ENCODE results near the gene OR11L1.

OR11L1 gene, protein sequence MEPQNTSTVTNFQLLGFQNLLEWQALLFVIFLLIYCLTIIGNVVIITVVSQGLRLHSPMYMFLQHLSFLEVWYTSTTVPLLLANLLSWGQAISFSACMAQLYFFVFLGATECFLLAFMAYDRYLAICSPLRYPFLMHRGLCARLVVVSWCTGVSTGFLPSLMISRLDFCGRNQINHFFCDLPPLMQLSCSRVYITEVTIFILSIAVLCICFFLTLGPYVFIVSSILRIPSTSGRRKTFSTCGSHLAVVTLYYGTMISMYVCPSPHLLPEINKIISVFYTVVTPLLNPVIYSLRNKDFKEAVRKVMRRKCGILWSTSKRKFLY
- total RNA-seq = 0 reads per million in 9 experiments

DNA sequence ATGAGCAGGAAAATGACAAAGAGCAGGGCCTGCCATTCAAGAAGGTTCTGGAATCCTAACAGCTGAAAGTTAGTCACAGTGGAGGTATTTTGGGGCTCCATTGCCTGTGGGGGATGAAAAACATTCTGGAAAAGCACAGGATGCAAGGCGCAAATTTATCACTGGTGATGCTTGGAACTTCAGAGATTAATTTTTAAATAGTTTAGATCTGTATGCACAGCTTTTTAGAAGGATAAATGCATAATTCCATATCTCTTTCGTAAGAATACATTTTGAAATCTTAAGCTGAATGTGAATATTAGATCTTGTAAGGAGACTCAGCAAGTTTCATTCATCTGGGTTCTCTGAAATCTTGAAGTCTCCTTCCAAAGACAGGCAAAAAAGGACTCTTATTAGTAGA is at the start of gene OR11L1:
Gene OR11L1 (minus strand): TSS at position 101 of the 400 bp plus-strand sequence. CDS start 0 bp downstream, at position 101.
- no peak for DNase-seq
- Mint-ChIP-seq H3K4me3 (no peak within 1 kb of the TSS), H3K36me3 (ENCODE audit: insufficient read depth) (no peaks in the 10 kb centered on the region), H3K9me3 (peaks cover 3 to 10% of the 10 kb centered on the region in 2 donors), H3K4me1 (ENCODE audit: low read depth in 2 of 2) (no peaks in the 10 kb centered on the region), H3K27ac (no peak within 1 kb of the TSS), H3K27me3 (no peaks in the 10 kb centered on the region)
- ATAC-seq (replicated peaks) = no peak

DNA sequence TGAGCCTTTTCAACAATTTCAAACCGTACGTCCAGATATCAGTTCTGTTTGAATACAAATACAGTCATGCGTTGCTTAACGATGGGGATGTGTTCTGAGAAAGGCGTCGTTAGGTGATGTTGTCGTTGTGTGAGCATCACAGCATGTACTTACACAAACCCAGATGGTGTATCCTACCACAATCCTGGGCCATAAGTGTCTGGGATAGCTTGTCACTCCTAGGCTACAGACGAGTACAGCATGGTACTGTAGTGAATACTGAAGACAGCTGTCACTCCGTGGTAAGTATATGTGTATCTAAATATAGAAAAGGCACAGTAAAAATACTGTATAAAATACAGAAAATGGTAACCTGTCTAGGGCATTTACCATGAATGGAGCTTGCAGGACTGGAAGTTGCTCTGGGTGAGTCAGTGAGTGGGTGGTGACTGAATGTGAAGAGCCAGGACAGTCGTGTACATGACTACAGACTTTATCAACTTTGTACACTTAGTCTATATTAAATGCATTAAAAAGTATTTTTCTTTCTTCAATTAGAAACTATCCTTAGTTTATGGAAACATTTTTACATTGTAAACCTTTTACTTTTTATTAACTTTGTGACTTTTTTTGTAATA is 43.2 kb upstream of the OR11L1 start:
- no peaks in the 10 kb centered on the region for H3K36me3 Mint-ChIP-seq (ENCODE audit: insufficient read depth)
- H3K4me1 Mint-ChIP-seq (ENCODE audit: low read depth in 2 of 2) = no peaks in the 10 kb centered on the region
- H3K27ac Mint-ChIP-seq = no peak overlapping the region
- no peak for ATAC-seq (replicated peaks)
- H3K9me3 Mint-ChIP-seq = peaks cover 0 to under 1% of the 10 kb centered on the region in 2 donors
- DNase-seq = no peak
- no peak overlapping the region for H3K4me3 Mint-ChIP-seq
- peaks cover 0 to 2% of the 10 kb centered on the region in 2 donors for H3K27me3 Mint-ChIP-seq

DNA sequence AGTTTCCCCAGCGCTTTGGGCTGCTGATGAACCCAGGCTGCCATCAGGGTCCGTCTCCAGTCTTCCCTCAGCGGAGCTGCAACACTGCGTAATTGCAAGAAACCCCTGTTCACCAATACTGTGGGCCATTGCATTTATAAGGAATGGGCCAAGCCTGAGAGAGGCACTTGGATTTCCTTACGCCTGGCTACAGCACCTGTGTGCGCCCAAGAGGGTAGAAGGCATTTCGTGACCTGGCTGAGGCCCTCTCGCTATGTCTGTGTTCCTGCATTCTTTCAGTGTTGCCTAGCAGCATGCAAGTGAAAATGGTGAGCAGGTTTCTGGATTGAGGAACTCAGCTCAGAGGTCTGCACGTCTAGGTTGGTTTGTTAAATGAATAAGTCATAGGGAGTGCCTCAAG is 41.6 kb upstream of the OR11L1 start:
- Mint-ChIP-seq H3K9me3 (peaks cover 0 to 7% of the 10 kb centered on the region in 2 donors), H3K36me3 (ENCODE audit: insufficient read depth) (no peaks in the 10 kb centered on the region), H3K4me1 (ENCODE audit: low read depth in 2 of 2) (no peaks in the 10 kb centered on the region), H3K27ac (no peak overlapping the region), H3K27me3 (peaks cover 0 to 9% of the 10 kb centered on the region in 2 donors), H3K4me3 (no peak overlapping the region)
- DNase-seq (no peak), ATAC-seq (replicated peaks) (no peak)

DNA sequence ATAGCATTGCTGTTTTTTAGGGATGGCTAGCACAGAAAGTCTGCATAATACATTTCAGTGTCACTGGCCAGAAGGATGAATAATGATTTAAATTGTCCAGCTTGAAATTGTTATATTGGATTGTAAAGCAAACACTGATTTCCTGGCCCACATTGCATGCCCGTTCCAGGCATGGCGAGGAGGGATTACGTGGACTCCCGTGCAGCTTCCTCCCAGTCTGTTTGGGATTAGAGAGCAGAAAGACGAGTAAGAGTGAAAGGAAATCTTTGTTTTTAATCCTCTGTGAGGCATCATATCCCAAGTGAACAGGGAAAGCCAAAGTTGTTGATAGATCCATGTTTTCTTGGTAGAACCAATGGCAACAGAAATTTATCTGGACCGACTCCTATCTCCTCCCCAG is 23.7 kb upstream of the OR11L1 start:
- Mint-ChIP-seq H3K27ac (no peak overlapping the region), H3K36me3 (ENCODE audit: insufficient read depth) (no peaks in the 10 kb centered on the region), H3K9me3 (peaks cover 2 to 13% of the 10 kb centered on the region in 2 donors), H3K4me3 (no peak overlapping the region), H3K4me1 (ENCODE audit: low read depth in 2 of 2) (no peaks in the 10 kb centered on the region), H3K27me3 (peaks cover 9 to 14% of the 10 kb centered on the region in 2 donors)
- no peak for ATAC-seq (replicated peaks)
- DNase-seq = no peak

DNA sequence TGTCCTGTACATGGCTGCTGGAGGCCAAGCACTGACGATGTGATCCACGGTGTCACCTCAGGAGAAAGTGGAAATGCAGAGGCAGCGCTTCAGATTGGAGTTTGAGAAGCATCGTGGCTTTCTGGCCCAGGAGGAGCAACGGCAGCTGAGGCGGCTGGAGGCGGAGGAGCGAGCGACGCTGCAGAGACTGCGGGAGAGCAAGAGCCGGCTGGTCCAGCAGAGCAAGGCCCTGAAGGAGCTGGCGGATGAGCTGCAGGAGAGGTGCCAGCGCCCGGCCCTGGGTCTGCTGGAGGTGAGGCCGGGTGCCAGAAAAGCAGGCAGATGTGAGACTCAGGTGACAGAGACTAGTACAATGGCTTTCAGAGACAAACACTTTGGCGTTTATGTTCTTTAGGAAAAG is 22.9 kb upstream of the OR11L1 start:
- Mint-ChIP-seq H3K27ac (no peak overlapping the region), H3K4me1 (ENCODE audit: low read depth in 2 of 2) (no peaks in the 10 kb centered on the region), H3K27me3 (peaks cover 9 to 20% of the 10 kb centered on the region in 2 donors), H3K4me3 (no peak overlapping the region), H3K36me3 (ENCODE audit: insufficient read depth) (no peaks in the 10 kb centered on the region), H3K9me3 (peaks cover 1 to 9% of the 10 kb centered on the region in 2 donors)
- no peak for ATAC-seq (replicated peaks)
- no peak for DNase-seq

DNA sequence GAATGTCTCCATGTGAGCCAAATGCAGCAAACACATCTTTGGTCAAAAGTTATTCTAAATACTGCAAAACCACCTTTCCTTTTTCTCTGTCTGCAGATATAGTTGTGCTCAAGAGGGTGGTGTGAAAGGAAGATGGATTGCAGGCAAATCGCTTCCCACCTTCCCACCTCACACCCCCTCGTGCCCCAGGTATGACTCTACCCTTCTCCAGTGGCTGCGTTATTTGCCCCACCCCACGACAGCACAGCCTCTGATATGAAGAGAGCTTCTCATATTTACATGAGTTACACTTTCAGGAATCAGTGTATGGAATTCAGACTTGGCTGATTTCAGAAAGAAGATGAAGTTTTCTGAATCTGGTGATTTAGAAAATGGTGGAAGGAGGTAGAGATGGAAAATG is 21.1 kb upstream of the OR11L1 start:
- no peak overlapping the region for H3K4me3 Mint-ChIP-seq
- H3K4me1 Mint-ChIP-seq (ENCODE audit: low read depth in 2 of 2) = peaks cover 1 to 4% of the 10 kb centered on the region in 2 donors
- H3K36me3 Mint-ChIP-seq (ENCODE audit: insufficient read depth) = no peaks in the 10 kb centered on the region
- DNase-seq (no peak), ATAC-seq (replicated peaks) (no peak)
- H3K27me3 Mint-ChIP-seq = peaks cover 17 to 28% of the 10 kb centered on the region in 2 donors
- no peak overlapping the region for H3K27ac Mint-ChIP-seq
- peaks cover 0 to 6% of the 10 kb centered on the region in 2 donors for H3K9me3 Mint-ChIP-seq

DNA sequence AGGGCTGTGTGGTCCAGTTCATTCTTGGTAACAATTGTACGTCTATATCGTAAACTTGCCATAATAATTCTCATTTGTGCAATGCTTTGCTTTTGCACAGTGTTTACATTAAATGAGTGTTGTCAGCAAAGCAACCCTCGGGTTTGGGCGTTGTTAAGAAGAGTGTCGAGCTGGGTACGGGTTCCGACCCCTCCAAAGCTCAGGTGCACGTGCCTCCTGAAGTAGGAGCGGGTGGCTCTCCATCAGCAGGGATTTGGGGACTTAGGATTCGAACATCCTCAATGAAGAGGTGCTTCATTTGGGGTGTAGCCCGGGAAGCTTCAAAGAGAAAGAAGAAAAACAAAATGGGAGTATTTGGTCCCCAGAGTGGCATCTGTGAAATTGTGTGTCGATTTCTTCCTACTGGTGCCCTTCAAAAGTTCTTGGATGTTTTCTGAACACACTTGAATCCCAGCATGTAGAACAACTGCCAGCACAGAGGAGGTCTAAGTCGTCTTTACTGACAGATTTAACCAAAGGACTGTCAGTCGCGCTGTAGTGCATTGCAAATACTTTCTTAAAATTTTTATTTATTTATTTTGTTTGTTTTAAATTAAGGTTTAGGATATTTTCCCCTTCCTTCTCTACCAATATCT is 16.4 kb upstream of the OR11L1 start:
- no peaks in the 10 kb centered on the region for H3K9me3 Mint-ChIP-seq
- no peak for ATAC-seq (replicated peaks)
- H3K4me1 Mint-ChIP-seq (ENCODE audit: low read depth in 2 of 2) = peaks cover 2 to 5% of the 10 kb centered on the region in 2 donors
- no peak for DNase-seq
- no peak overlapping the region for H3K27ac Mint-ChIP-seq
- peaks cover 41 to 53% of the 10 kb centered on the region in 2 donors for H3K27me3 Mint-ChIP-seq
- no peaks in the 10 kb centered on the region for H3K36me3 Mint-ChIP-seq (ENCODE audit: insufficient read depth)
- H3K4me3 Mint-ChIP-seq = peak overlapping the region; percentile 50 to 63

DNA sequence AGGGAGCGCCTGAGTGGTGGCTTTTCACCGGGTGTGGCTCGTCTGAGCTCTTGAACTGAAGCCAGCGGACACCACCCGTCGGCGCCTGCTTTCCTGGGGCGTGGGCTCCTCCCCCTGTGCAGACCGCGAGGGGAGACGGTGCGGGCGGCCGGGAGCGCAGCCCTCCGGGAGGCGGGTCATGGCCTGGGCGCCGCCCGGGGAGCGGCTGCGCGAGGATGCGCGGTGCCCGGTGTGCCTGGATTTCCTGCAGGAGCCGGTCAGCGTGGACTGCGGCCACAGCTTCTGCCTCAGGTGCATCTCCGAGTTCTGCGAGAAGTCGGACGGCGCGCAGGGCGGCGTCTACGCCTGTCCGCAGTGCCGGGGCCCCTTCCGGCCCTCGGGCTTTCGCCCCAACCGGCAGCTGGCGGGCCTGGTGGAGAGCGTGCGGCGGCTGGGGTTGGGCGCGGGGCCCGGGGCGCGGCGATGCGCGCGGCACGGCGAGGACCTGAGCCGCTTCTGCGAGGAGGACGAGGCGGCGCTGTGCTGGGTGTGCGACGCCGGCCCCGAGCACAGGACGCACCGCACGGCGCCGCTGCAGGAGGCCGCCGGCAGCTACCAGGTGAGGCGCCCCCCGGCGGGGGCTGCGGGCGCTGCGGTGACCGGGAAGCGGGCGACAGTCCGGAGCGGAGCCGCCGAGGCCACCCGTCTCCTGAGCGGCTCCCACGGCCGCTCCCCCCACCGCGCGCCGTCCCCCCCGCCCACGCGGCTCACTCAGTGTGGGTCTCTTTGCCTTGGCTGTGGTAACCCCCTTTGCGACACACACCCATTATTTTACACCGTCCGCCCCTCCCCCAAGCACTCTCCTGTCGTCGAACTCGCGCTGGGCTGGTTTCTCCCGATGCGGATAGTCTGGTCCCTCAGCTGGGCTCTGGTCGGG is 15.6 kb upstream of the OR11L1 start, which contains the start of gene TRIM58:
Gene TRIM58 (plus strand): TSS at position 119 of the 916 bp plus-strand sequence. CDS start 60 bp downstream, at position 179.
- DNase-seq (no peak), ATAC-seq (replicated peaks) (peak; percentile 27)
- Mint-ChIP-seq H3K27me3 (peaks cover 41 to 55% of the 10 kb centered on the region in 2 donors), H3K4me3 (peak within 1 kb of the TSS; percentile 60 to 63), H3K36me3 (ENCODE audit: insufficient read depth) (no peaks in the 10 kb centered on the region), H3K9me3 (no peaks in the 10 kb centered on the region), H3K4me1 (ENCODE audit: low read depth in 2 of 2) (peaks cover 2 to 5% of the 10 kb centered on the region in 2 donors), H3K27ac (no peak within 1 kb of the TSS)

DNA sequence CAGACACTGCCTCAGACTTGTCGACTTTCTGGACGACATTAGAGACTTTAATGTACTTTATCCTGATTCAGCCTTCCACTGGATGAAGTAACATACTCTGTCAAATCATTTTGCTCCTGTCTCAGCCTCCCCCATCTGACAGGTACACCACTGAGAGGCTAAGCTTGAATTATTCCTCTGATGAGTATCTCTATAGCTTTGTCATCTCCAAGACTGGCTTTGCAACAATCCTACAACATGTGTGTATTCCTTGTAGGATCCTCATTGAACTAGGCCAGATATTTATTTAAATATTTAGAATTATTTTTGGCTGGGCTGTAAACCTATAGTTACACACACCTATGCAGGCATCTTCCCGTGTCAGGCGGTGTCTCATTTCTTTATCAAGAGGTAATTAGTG is 14.2 kb upstream of the OR11L1 start:
- ATAC-seq (replicated peaks) (no peak), DNase-seq (no peak)
- Mint-ChIP-seq H3K27me3 (peaks cover 37 to 49% of the 10 kb centered on the region in 2 donors), H3K9me3 (no peaks in the 10 kb centered on the region), H3K36me3 (ENCODE audit: insufficient read depth) (no peaks in the 10 kb centered on the region), H3K4me1 (ENCODE audit: low read depth in 2 of 2) (peaks cover 2 to 5% of the 10 kb centered on the region in 2 donors), H3K27ac (no peak overlapping the region), H3K4me3 (no peak overlapping the region)

DNA sequence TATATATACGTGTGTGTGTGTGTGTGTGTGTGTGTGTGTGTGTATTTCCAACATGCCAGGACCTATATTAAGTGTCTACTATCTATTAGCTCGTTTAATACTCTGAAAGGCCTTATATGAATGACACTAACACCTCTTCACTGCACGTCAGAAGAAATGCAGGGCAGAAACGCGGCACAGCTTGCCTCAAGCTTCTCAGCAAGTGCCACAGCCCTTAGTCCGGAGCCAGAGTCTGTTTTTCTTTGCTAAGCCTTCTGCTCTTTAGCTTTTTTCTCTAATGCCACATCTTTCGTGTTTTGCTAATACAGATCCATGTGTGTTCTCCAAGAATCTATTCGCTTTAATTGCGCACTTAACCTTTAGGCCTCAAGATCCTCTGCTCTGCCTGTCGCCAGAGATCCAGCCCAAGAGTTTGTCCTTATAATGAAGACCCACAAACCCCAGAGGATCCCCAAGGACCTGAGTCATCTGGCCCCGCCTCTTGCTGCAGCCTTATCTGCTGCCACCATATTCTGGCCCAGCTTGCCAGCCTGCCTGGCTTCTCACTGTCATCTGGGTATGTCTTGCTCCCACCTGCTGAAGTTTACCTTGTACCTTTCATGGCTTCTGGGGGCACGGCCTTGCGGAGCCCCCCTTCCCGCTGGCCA is 13.3 kb upstream of the OR11L1 start:
- no peaks in the 10 kb centered on the region for H3K36me3 Mint-ChIP-seq (ENCODE audit: insufficient read depth)
- ATAC-seq (replicated peaks) = no peak
- no peak for DNase-seq
- H3K4me3 Mint-ChIP-seq = no peak overlapping the region
- no peak overlapping the region for H3K27ac Mint-ChIP-seq
- peaks cover 2 to 5% of the 10 kb centered on the region in 2 donors for H3K4me1 Mint-ChIP-seq (ENCODE audit: low read depth in 2 of 2)
- H3K9me3 Mint-ChIP-seq = no peaks in the 10 kb centered on the region
- peaks cover 28 to 46% of the 10 kb centered on the region in 2 donors for H3K27me3 Mint-ChIP-seq

DNA sequence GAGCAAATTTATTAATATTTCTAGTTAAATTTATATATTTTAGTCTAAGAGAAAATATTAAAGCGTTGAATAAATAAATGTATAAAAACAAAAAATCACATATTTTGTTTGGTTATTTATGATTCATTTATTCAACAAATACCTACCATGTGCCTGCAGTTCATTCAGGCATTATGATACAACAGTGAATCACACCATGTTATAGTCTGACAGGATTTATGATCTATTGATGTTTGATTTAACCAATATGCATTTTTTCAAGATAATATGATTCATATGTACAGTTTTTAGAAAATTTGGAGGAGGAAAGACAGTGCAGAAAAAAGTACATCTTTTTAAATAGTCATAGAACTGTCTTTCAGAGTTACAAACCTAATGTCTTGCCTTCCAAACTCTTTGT is 7.9 kb upstream of the OR11L1 start:
- H3K4me1 Mint-ChIP-seq (ENCODE audit: low read depth in 2 of 2) = no peaks in the 10 kb centered on the region
- no peak overlapping the region for H3K4me3 Mint-ChIP-seq
- peaks cover 0 to 9% of the 10 kb centered on the region in 2 donors for H3K27me3 Mint-ChIP-seq
- ATAC-seq (replicated peaks) = no peak
- H3K27ac Mint-ChIP-seq = no peak overlapping the region
- DNase-seq = no peak
- no peaks in the 10 kb centered on the region for H3K9me3 Mint-ChIP-seq
- H3K36me3 Mint-ChIP-seq (ENCODE audit: insufficient read depth) = no peaks in the 10 kb centered on the region

DNA sequence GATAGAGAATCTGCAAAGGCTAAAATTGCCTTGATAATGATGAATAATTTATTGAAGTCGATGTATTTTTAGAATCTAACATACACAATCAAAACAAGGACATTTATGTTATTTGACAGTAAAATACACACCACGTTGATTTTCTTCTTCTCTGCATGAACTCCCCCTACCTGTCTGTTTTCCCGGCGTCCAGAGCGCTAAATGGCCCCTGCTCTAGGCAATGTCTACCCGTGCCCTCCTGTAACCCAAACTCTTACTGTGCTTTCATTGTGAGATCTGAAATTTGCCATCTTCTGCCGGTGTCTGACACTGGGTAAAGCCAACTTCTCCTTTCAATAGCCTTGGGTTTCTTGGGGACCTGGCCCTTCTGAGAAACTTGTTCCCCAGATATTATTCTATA is 6.7 kb upstream of the OR11L1 start:
- ATAC-seq (replicated peaks) (no peak), DNase-seq (no peak)
- H3K4me1 Mint-ChIP-seq (ENCODE audit: low read depth in 2 of 2) = no peaks in the 10 kb centered on the region
- H3K36me3 Mint-ChIP-seq (ENCODE audit: insufficient read depth) = no peaks in the 10 kb centered on the region
- H3K27me3 Mint-ChIP-seq = peaks cover 0 to 4% of the 10 kb centered on the region in 2 donors
- no peak overlapping the region for H3K4me3 Mint-ChIP-seq
- H3K27ac Mint-ChIP-seq = no peak overlapping the region
- H3K9me3 Mint-ChIP-seq = no peaks in the 10 kb centered on the region

DNA sequence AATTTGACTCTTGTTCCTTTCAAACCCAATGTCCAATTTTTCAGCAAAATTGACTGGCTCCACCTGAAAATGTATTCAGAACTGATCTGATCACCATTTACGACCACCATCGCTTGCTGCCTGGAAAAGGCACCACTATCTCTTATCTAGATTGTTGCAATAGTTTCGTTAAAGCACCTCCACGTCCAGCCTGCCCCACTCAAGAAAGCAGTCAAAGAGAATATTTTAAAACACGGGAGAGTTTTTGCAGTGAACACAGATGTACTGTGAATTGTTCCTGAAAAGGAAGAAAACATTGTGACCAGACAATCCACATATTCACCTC is 4.0 kb upstream of the OR11L1 start:
- no peak overlapping the region for H3K27ac Mint-ChIP-seq
- H3K4me3 Mint-ChIP-seq = no peak overlapping the region
- H3K27me3 Mint-ChIP-seq = no peaks in the 10 kb centered on the region
- no peaks in the 10 kb centered on the region for H3K36me3 Mint-ChIP-seq (ENCODE audit: insufficient read depth)
- H3K4me1 Mint-ChIP-seq (ENCODE audit: low read depth in 2 of 2) = no peaks in the 10 kb centered on the region
- DNase-seq (no peak), ATAC-seq (replicated peaks) (no peak)
- peaks cover 3 to 10% of the 10 kb centered on the region in 2 donors for H3K9me3 Mint-ChIP-seq
